ENCODE results near the gene CAMK2G. TPM values are rescaled to one million over a fixed set of nuclear protein-coding genes. Genes with fewer than 3 reads are reported as not detected.
A peak's percentile ranks its signal among the peaks of the same experiment; 100 is the strongest.

CAMK2G gene
- polyA plus RNA-seq, 3 donors, result 1.7 to 60.7 (median 3.0) TPM

- Histone ChIP-seq H3K79me2 (ENCODE audit: insufficient read depth, low read length) (peaks cover 44% of the 10 kb centered on the region), H3K4me1 (ENCODE audit: control insufficient read depth in 1 of 2, insufficient read depth in 2 of 2, low read length in 2 of 2) (peaks cover 44 to 54% of the 10 kb centered on the region in 2 donors), H4K20me1 (ENCODE audit: insufficient read depth, low read length) (no peaks in the 10 kb centered on the region), H3K4me2 (replicated peaks; ENCODE audit: extremely low read depth, low read length, poor library complexity, severe bottlenecking) (no peak overlapping the region), H3K36me3 (replicated peaks in 1 of 2; ENCODE audit: control insufficient read depth in 1 of 2, insufficient read depth in 2 of 2, low read length in 2 of 2) (peaks cover 0 to 5% of the 10 kb centered on the region in 2 donors), H3K27ac (ENCODE audit: low read depth in 1 of 2, low read length in 2 of 2) (no peak overlapping the region), H3K9ac (ENCODE audit: insufficient read depth, low read length, poor library complexity, severe bottlenecking) (no peak overlapping the region), H3K27me3 (ENCODE audit: control insufficient read depth in 2 of 2, insufficient read depth in 2 of 2, low read length in 2 of 2) (peaks cover 0 to 5% of the 10 kb centered on the region in 2 donors), H2AFZ (ENCODE audit: insufficient read depth, low read depth, low read length, poor library complexity, severe bottlenecking) (no peak overlapping the region), H3K9me3 (replicated peaks in 1 of 2; ENCODE audit: control insufficient read depth in 1 of 2, insufficient read depth in 1 of 2, low read length in 2 of 2) (no peaks in the 10 kb centered on the region), H3K4me3 (replicated peaks in 1 of 3; ENCODE audit: low read depth in 2 of 3, low read length in 3 of 3) (no peak overlapping the region)
- Mint-ChIP-seq H3K4me1 (peaks cover 58% of the 10 kb centered on the region), H3K27ac (peak overlapping the region in 4 of 7 donors; percentile 9 to 92 (median 74)), H3K27me3 (ENCODE audit: low read depth in 3 of 3) (peaks cover 4 to 12% (median 6%) of the 10 kb centered on the region in 3 donors), H3K4me3 (peak overlapping the region in 1 of 2 donors; percentile 42), H3K9me3 (peaks cover 0 to 2% (median 0%) of the 10 kb centered on the region in 7 donors), H3K36me3 (peaks cover 19 to 22% of the 10 kb centered on the region in 2 donors)
- peak in 1 of 3 donors; percentile 33 for DNase-seq
- no peak for TF ChIP-seq CTCF (IDR thresholded peaks at IDR 0.05)
- 75% methylated on average over 8 of the region's 8 CpGs for WGBS (ENCODE audit: insufficient coverage)
- intact Hi-C loops (cut with micrococcal nuclease), result no loop called here
Measured at GRCh38 chr10:73915206-73915851, 41.0 kb upstream of the CAMK2G start.

- 96% methylated on average over 7 of the region's 10 CpGs for WGBS (ENCODE audit: insufficient coverage)
- Mint-ChIP-seq H3K4me3 (no peak overlapping the region), H3K9me3 (peaks cover 0 to 2% (median 0%) of the 10 kb centered on the region in 7 donors), H3K27me3 (ENCODE audit: low read depth in 3 of 3) (peaks cover 6 to 14% (median 6%) of the 10 kb centered on the region in 3 donors), H3K4me1 (peaks cover 61% of the 10 kb centered on the region), H3K36me3 (peaks cover 19 to 22% of the 10 kb centered on the region in 2 donors), H3K27ac (no peak overlapping the region)
- H3K27me3 ChIP-seq (ENCODE audit: control insufficient read depth in 2 of 2, insufficient read depth in 2 of 2, low read length in 2 of 2), result peaks cover 0 to 5% of the 10 kb centered on the region in 2 donors
- H3K9me3 ChIP-seq (replicated peaks in 1 of 2; ENCODE audit: control insufficient read depth in 1 of 2, insufficient read depth in 1 of 2, low read length in 2 of 2), result no peaks in the 10 kb centered on the region
- H2AFZ ChIP-seq (ENCODE audit: insufficient read depth, low read depth, low read length, poor library complexity, severe bottlenecking), result no peak overlapping the region
- no peak for DNase-seq
- H3K79me2 ChIP-seq (ENCODE audit: insufficient read depth, low read length), result peaks cover 44% of the 10 kb centered on the region
- no peak overlapping the region for H3K9ac ChIP-seq (ENCODE audit: insufficient read depth, low read length, poor library complexity, severe bottlenecking)
- TF ChIP-seq CTCF (IDR thresholded peaks at IDR 0.05), result no peak
- no peak overlapping the region for H3K27ac ChIP-seq (ENCODE audit: low read depth in 1 of 2, low read length in 2 of 2)
- no peak overlapping the region for H3K4me2 ChIP-seq (replicated peaks; ENCODE audit: extremely low read depth, low read length, poor library complexity, severe bottlenecking)
- H3K4me3 ChIP-seq (replicated peaks in 1 of 3; ENCODE audit: low read depth in 2 of 3, low read length in 3 of 3), result no peak overlapping the region
- peaks cover 0 to 5% of the 10 kb centered on the region in 2 donors for H3K36me3 ChIP-seq (replicated peaks in 1 of 2; ENCODE audit: control insufficient read depth in 1 of 2, insufficient read depth in 2 of 2, low read length in 2 of 2)
- peaks cover 4% of the 10 kb centered on the region for H4K20me1 ChIP-seq (ENCODE audit: insufficient read depth, low read length)
- intact Hi-C loops (cut with micrococcal nuclease), result no loop called here
- H3K4me1 ChIP-seq (ENCODE audit: control insufficient read depth in 1 of 2, insufficient read depth in 2 of 2, low read length in 2 of 2), result peaks cover 42 to 55% of the 10 kb centered on the region in 2 donors
Measured at GRCh38 chr10:73914036-73914435, 39.7 kb upstream of the CAMK2G start.
